AG04450 (cell line): Measurements from ENCODE around the gene STK4. TPM values are rescaled to one million over a fixed set of nuclear protein-coding genes. Genes with fewer than 3 reads are reported as not detected.

Source experiments
- CTCF ChIA-PET: fragments of 300-600, 350-600 bp; formaldehyde crosslinking; extraction: SDS; loops from one replicate; lab custom pipeline; 2022; ENCODE audit warnings: antibody characterized with exemption, inconsistent platforms; lab: Charles Lee
- POLR2A ChIA-PET: fragments of 350-600 bp; formaldehyde crosslinking; extraction: SDS; loops from one replicate; lab custom pipeline; 2021; ENCODE audit warnings: antibody characterized with exemption, inconsistent platforms; lab: Yijun Ruan, JAX
- DNase-seq: peaks from one replicate; pipeline ENCODE4 v3.0.0-alpha.2; 2011; ENCODE audit warnings: low read depth, low spot score
- H3K27ac ChIP-seq: one replicate; pipeline ENCODE4 v1.5.1; 2012; ENCODE audit warnings: low read depth, low read length, control low read depth
- H3K27me3 ChIP-seq: one replicate; pipeline ENCODE4 v1.6.0; 2012; ENCODE audit warnings: low read length; ENCODE audit not compliant: control insufficient read depth, insufficient read depth
- H3K4me3 ChIP-seq: 2 replicates; pipeline ENCODE4 v1.5.1; 2011; ENCODE audit warnings: mild to moderate bottlenecking, low read depth, low read length, control low read depth
- H3K9me3 ChIP-seq: 2 replicates; pipeline ENCODE4 v1.5.1; 2012; ENCODE audit warnings: low read length; ENCODE audit not compliant: control insufficient read depth, insufficient read depth
- polyA plus RNA-seq: library from polyadenylated mRNA; depleted of rRNA; stranded (reverse); fragments of >200 nt; gene quantifications from 2 replicates; pipeline ENCODE4 v1.2.3, GENCODE V29; 2011
- TF ChIP-seq, protein P1 (sequence below): IDR thresholded peaks from 2 replicates; pipeline ENCODE4 v1.5.1; 2011; ENCODE audit warnings: low read depth, low read length, control low read depth, inconsistent platforms

Gene STK4
- polyA plus RNA-seq, 1 experiment = 25.1 TPM

DNA sequence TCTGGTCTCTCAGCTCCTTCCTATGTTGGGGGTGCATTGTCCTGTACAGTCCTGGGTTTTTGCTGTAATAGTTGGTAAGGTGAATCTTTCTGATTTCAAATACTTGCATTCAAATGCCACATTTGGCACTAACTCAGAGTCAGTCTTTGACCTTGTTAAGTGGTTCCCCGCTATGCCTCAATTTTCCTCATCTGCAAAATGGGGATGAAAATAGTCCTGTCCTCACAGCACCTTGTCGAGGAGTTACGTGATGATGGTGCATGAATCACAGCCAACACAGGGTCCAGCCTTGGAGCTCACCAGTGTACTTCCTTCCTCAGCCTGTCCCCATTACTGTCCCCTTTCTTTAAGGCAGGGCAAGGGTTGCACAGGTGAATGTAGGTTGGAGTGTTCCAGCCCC is 147.6 kb downstream of the STK4 start:
- no peak overlapping the region for H3K4me3 ChIP-seq
- no peaks in the 10 kb centered on the region for H3K9me3 ChIP-seq
- TF ChIP-seq, protein P1, sequence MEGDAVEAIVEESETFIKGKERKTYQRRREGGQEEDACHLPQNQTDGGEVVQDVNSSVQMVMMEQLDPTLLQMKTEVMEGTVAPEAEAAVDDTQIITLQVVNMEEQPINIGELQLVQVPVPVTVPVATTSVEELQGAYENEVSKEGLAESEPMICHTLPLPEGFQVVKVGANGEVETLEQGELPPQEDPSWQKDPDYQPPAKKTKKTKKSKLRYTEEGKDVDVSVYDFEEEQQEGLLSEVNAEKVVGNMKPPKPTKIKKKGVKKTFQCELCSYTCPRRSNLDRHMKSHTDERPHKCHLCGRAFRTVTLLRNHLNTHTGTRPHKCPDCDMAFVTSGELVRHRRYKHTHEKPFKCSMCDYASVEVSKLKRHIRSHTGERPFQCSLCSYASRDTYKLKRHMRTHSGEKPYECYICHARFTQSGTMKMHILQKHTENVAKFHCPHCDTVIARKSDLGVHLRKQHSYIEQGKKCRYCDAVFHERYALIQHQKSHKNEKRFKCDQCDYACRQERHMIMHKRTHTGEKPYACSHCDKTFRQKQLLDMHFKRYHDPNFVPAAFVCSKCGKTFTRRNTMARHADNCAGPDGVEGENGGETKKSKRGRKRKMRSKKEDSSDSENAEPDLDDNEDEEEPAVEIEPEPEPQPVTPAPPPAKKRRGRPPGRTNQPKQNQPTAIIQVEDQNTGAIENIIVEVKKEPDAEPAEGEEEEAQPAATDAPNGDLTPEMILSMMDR = no peak
- DNase-seq = no peak
- H3K27me3 ChIP-seq = peaks cover 8% of the 10 kb centered on the region
- ChIA-PET CTCF (interaction anchor here (0.6 to 6.1 kb wide), 6 partner anchors 17 to 282 kb away, joined by 3 to 62 read pairs (median 20); no protein-coding TSS in a partner anchor), POLR2A (no interaction called here)
- H3K27ac ChIP-seq = no peak overlapping the region

DNA sequence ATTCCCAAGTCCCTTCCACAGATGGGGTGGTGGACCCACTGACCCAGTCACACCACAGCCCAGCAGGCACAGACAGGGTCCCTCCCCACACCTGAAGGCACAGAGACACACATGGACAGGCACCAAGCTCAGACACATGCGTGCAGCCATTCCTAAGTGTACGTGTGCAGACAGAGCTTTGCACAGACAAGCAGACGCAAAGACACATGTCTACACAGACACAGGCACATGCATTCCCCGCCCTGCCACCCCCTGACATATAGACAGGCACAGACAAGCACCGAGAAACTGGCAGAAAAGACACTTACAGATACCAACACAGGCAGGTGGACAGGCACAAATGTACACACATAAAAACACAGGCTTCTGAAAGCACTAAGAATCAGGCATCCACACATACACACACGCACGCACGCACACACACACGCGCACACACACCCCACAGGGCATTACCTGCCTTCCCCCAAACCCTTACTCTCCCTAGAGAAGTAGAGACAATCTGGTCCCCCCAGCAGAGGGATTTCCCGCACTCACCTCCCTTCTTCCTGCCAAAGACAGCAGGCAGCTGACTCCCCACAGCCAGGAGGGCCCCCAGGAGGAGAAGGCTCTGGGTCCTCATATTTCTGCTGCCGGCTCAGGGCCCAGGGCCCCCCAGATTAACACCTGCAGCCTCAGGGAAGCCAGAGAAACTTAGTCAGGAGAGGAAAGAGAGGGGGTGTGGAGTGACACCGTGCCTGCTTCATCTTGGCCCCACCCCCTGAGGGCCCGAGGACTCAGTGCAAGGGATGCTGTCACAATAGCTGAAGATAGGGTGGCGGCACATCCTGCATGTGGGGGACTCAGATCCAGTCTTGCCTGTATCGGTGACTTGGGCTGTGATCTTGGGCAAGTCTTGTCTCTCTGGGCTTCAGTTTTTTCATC is 148.4 kb downstream of the STK4 start, which contains the start of gene WFDC5:
Gene WFDC5, minus strand, starts transcription at position 710 of the 921 bp plus-strand sequence. Its CDS starts 91 bp downstream, at position 619.
- POLR2A ChIA-PET = no interaction called here
- no peak within 1 kb of the TSS for H3K4me3 ChIP-seq
- H3K27me3 ChIP-seq = peaks cover 8% of the 10 kb centered on the region
- CTCF ChIA-PET = interaction anchor here (0.6 kb wide), 1 partner anchor 281 kb away, joined by 3 read pairs; no protein-coding TSS in a partner anchor
- TF ChIP-seq, protein P1 = no peak
- no peak for DNase-seq
- H3K27ac ChIP-seq = no peak within 1 kb of the TSS
- no peaks in the 10 kb centered on the region for H3K9me3 ChIP-seq

DNA sequence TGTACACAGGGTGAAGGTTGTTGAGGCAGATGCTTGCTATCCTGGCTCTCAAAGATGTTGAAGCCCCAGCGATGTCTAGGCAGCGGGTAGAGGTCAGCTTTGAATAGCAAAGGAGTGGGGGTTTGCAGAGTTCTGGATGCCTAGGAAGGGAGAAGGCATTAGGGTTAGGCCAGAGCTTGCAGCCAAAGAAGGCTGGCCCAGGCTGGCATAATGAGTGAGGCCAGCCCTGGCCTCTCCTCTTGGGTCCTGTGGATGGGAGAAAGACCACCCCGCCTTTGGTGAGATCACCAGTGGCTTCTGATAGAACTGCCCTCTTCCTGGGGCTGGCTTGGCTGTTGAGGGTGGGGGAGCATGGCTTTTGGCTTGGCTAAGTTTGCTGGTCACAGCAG is 149.1 kb downstream of the STK4 start:
- Histone ChIP-seq H3K27me3 (peaks cover 8% of the 10 kb centered on the region), H3K9me3 (no peaks in the 10 kb centered on the region), H3K4me3 (no peak overlapping the region), H3K27ac (no peak overlapping the region)
- ChIA-PET POLR2A (no interaction called here), CTCF (interaction anchor here (0.5 to 1.0 kb wide), 2 partner anchors 19 to 191 kb away, joined by 3 to 5 read pairs; no protein-coding TSS in a partner anchor)
- no peak for DNase-seq
- TF ChIP-seq, protein P1 = no peak

DNA sequence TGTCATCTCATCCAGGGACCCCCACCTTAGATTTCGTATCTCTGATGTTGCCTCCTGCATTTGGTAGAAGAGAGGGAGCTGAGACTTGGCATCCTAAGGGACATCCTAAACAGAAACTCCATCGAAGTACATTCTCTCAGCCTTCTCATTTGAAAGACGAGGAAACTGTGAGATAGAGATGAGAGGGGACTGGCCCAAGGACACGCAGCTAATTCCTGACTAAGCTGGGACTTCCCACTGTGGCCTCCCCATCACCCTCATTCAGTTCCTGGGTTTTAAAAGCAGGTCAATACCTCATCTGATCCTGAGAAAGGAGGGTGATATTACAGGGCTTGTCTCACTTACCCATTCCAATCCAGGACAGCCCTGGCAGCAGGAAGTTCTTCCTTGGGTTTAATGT is 149.5 kb downstream of the STK4 start:
- ChIA-PET CTCF (interaction anchor here (0.5 to 1.0 kb wide), 2 partner anchors 20 to 190 kb away, joined by 3 to 5 read pairs; no protein-coding TSS in a partner anchor), POLR2A (interaction anchor here (0.6 kb wide), 1 partner anchor 181 kb away, joined by 4 read pairs; no protein-coding TSS in a partner anchor)
- H3K9me3 ChIP-seq = no peaks in the 10 kb centered on the region
- peaks cover 8% of the 10 kb centered on the region for H3K27me3 ChIP-seq
- H3K27ac ChIP-seq = no peak overlapping the region
- no peak overlapping the region for H3K4me3 ChIP-seq
- no peak for DNase-seq
- TF ChIP-seq, protein P1 = no peak
